ENCODE data around the gene CCBE1. TPM values are rescaled to one million over a fixed set of nuclear protein-coding genes. Genes with fewer than 3 reads are reported as not detected.

The CCBE1 gene
- total RNA-seq, 1 experiment from 2014 or later = not detected

DNA sequence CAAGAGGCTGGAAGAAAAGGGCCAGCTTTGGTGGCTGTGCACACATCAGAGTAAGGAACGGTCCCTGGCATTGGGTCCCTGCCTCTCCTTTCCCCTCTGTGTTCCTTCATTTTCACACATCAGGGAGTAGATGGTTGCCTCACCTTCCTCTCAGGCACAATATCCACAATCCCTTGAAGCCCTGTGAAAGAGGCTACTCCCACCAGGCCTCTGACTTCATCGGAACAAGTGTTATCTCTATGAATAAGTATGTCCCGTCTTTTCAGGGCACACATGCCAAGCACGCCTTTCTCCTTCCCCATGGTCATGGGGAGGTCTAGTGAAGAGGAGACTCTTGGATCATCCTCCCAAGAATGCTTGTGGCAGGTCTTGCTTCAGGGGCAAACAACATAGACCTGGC lies 277.0 kb downstream of the CCBE1 start:
- DNase-seq (ENCODE audit: low read depth) = no peak
- in situ Hi-C loops (cut with HindIII; ENCODE audit: low pct_unique_long_range_greater_than_20kb, low sequenced_read_pairs) = no loop called here

DNA sequence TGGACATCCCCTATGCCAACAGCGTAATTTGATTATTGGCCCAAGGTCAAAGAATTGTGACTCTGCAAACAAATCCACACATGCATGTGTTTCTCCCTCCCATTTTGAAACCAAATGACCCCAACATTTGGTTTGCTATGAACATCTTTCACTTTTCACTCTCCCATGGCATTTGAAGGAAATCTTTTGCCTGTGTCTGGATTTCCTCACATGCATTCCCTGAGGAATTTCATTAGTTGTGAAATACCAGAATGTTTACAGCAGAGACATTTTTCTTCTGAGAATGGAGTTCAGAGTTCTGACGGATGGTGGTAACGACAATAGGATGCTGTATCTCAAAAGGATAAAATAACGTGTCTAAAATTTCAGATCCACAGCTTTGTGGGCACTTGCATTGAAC lies 277.8 kb downstream of the CCBE1 start:
- in situ Hi-C loops (cut with HindIII; ENCODE audit: low pct_unique_long_range_greater_than_20kb, low sequenced_read_pairs) = no loop called here
- DNase-seq (ENCODE audit: low read depth) = no peak

DNA sequence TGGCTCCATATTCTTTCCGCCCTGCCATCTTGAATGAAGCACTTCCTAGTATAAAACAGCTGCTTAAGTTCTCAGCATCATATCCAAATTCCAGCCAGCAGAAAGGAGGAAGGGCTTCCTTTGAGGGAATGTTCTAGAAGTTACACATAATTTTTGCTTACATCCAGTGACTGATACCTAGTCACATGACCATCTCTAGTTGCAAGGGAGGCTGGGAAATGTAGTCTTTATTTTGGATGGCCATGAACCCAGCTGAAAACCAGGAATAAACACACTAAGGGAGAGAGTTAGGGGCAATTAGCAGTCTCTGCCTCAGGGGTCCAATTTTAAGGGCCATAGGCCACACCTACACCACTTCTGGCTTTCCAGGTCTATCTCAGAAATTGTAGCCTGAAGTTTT lies 280.4 kb downstream of the CCBE1 start:
- in situ Hi-C loops (cut with HindIII; ENCODE audit: low pct_unique_long_range_greater_than_20kb, low sequenced_read_pairs) = no loop called here
- DNase-seq (ENCODE audit: low read depth) = no peak

DNA sequence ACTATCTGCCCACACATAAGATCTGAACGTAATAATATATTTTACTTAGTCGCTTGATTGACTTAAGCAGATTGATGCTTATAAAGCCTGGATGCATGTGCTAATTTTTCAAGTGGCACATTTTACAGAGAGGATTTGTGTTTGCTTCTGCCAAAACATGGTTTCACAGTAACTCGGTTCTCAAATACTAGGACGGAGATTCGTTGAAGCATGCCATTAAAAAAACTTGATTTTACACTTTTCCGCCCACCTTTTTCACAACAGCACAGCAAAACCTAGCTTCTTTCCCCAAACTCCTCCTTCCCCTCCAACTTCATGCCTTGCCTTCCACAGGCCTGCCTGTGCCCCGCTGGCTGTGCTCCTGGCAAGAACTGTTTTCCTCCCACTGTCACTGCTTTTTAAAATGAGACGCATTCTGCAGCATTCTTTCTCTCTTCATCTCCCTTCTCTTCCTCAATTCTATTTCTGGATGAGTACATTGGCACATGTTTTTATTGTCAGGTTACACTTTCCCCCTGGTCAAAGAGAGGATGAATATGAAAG lies 283.0 kb downstream of the CCBE1 start:
- in situ Hi-C loops (cut with HindIII; ENCODE audit: low pct_unique_long_range_greater_than_20kb, low sequenced_read_pairs) = no loop called here
- DNase-seq (ENCODE audit: low read depth) = no peak

DNA sequence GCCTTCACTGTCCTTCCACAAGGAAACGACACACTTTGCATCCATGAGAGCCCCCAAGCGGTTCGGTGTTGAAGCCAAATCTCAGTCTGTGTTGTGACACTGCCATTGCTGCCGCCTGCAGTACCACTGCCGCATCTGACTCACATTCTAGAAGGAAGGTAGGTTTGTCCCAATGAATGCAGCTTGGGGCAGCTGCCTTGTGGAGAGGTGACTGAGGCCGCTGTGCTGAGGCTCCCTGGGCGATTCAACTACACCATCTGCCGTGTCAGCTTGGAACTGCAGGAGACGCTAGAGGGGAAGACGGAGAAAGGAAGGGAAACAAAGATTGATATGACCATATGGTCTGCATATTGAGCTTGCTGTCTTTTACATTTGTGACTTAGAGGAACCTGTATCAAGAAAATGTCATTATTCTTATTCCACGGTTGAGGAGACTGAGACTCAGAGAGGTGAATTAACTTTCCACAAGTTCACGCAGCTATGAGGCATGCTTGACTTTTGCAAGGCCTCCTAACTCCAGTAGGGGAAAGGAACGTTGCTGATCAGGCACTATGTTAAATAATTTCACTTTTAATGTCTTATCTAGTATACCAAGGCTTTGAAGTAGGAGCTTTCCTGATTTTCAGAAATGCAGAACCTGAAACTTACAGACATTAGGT lies 294.7 kb downstream of the CCBE1 start:
- in situ Hi-C loops (cut with HindIII; ENCODE audit: low pct_unique_long_range_greater_than_20kb, low sequenced_read_pairs) = no loop called here
- DNase-seq (ENCODE audit: low read depth) = peak; percentile 81

DNA sequence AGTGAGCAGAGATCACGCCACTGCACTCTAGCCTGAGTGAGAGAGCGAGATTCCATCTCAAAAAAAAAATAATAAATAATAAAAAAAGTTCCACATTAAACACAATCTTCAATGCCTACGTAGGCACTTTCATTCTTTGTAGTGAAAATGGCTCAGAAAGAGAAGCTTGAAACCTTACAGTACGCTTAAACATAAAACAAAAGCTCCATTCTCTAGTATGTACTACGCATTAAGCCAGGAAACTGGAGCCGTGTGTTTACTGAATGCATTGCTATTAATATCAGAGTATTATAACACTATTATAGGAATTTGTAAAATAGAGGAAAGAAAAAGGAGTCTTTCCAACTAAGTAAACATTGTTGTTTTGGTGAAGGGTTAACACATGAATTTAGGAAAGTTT lies 296.8 kb downstream of the CCBE1 start:
- no peak for DNase-seq (ENCODE audit: low read depth)
- in situ Hi-C loops (cut with HindIII; ENCODE audit: low pct_unique_long_range_greater_than_20kb, low sequenced_read_pairs) = no loop called here

DNA sequence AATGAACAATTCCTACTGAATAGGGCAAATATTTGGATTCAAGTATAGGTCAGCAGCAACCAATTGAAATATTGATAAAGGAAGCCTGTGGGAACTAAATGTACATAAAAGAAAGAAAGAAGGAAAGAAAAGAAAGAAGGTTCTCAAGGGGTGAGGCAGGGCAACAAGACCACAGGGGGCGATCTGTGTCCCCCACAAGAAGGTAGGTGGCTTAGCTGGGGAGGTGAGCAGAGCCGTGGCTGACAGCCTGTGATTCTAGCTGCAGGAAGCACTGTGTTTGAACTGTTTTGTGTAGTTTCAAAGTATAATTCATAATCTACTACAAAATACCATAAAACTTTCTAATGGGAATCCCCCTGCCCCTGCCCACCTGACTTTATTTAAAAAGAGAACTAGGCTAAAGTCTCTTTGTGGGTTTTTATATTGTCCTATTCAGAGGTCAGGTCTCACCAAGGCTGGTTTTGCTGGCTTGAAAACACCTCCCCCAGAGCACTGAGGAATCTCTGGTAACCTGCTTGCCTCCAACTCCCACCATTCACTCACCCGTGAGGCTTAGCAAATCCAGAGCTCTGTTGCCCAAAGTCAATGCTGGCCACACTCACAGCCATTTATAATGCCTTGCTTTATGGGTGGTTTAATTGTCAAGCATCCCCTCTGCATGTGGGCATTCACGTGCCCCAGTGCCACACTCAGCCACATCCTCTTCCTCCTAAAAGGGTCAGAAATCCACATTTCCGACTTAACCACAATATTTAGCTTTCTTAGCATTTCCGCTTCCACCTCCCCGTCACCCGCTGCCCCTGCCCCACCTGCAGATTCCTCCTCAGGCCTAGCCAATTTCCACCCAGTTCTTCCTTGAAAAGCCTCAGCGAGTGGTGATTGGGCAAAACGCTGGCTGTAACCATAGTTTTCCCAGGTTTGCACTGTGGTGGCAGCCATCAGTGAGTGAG lies 301.7 kb downstream of the CCBE1 start:
- no peak for DNase-seq (ENCODE audit: low read depth)

DNA sequence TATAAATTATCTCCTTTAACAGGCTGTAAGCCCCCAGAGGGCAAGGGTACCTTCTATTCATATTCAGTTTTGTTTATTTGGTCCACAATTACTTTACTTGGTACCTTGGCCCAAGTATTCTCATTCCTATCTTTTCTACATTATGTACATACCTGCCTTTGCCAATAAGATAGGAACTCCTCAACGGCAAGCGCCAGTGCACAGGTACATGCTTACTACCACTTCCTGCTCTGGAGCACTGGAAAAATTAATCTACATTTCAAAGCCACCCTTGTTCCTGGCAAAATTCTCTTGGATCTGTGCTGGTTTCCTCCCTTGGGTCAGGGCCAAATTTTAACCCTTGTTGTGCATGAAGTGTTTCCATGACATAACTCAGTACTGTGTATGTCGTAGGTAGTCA lies 303.8 kb downstream of the CCBE1 start:
- no peak for DNase-seq (ENCODE audit: low read depth)
- in situ Hi-C loops (cut with HindIII; ENCODE audit: low pct_unique_long_range_greater_than_20kb, low sequenced_read_pairs) = no loop called here

More for the DNA sequence above, 301.7 kb downstream of the CCBE1 start:
- in situ Hi-C loops (cut with HindIII; ENCODE audit: low pct_unique_long_range_greater_than_20kb, low sequenced_read_pairs) = no loop called here

DNA sequence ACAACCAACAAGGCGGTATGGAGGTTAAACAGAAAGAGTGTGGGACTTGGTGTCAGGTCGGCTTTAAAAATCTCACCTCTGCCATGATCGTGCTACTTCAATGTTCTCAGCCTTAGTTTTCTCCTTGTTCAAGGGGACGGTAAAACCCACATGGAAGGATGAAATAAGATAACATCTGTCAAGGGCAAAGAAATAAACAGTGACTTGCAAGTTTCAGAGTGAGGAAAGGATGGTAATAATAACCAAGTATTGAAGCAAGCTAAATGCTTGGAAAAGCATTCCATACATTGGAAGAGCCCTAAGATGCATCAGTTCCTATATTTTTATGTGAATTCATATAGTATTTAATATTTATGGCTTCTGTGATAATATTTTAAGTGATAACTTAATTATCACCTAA lies 308.4 kb downstream of the CCBE1 start:
- in situ Hi-C loops (cut with HindIII; ENCODE audit: low pct_unique_long_range_greater_than_20kb, low sequenced_read_pairs) = no loop called here
- DNase-seq (ENCODE audit: low read depth) = no peak

DNA sequence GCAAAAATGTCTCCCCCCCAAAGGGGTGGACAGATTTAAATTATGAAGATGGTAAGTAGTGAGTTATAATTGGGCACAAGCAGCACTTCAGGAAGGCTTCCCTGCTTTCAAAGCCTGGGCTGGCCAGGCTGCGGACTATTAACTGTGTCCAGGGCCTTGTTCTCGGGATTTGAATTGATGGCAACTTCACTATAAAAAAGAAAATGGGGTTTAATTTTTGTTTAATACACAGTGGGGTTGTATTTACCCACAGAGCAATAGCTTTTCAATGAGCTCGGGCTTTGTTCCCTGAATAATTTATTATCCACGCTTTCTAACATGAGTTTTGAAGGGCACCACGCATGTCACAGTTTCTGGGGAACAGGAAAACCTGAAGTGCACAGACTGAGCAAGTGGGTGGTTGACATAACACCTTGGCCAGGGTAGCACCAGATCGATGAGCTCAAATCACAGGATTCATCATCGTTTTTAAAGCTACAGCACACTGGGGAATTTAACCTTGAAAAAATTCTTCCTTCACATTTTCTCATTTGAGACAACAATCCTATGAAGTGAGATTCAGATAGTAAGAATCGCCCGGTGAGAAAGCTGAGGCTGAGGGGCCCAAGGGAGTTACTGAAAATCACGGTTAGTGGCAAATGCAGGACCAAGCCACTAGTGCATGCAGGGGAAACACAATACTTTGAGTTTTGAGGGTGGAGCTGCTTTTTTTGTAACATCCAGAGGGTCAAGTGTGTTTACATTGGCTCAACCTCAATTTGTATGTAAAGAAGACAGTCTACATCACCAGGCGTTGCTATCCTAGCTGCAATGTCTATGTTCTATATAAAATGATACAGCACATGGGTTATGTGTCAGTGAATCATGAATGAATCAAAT lies 309.3 kb downstream of the CCBE1 start:
- no peak for DNase-seq (ENCODE audit: low read depth)
- in situ Hi-C loops (cut with HindIII; ENCODE audit: low pct_unique_long_range_greater_than_20kb, low sequenced_read_pairs) = no loop called here

DNA sequence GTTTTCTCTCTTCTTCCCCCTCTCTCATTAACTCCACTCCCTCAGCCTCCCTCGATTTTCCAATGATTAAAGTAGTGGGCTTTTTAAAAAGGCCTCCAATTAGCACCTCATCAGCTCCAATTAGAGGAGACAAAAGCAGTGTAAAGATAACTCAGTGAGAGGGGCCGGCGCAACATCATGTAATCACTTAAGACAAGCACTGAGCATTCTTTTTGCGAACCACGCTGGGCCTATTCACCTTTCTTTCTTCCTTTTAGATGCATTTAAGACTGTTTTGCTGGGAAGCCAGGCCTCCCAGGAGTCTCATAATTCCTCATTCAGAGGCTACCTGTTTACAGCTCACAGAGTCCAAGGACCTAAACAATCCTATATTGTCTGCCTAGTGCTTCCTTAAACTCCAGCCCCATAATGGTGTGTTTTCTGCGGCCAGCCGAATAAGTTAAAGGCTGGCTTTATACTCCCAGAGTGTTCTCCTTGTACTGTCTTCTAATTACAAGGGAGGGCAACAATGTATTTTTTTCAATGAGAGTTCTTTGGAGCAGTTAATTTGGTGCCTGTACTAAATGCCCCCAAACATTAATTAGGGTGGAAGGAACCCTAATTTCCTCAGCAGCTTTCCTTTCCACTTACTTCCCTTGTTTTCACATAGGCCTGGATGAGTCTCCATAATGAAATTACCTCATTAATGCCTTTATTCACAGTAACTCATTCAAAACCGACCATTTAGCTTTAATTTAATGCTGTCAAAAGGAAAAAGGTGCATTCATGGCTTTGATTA lies 310.1 kb downstream of the CCBE1 start:
- DNase-seq (ENCODE audit: low read depth) = no peak
- in situ Hi-C loops (cut with HindIII; ENCODE audit: low pct_unique_long_range_greater_than_20kb, low sequenced_read_pairs) = no loop called here

DNA sequence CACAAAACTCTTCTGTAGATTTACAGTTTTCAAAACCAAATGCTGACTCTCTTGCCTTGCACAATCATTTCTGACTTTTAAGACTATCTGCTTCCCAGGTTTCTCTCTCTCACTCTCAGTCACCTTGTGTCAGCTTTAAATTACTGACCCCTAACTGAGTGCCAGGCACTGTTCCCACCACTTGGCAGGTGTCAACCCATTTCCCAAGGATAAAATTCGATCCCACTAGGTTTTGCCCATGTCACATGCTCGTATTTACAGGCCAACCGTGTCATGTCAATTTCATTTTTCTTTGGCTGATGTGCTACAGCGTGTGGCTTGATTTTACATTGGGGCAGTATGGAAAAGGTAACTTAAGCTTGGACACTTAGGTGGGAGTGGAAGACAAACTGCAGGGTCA lies 312.0 kb downstream of the CCBE1 start:
- DNase-seq (ENCODE audit: low read depth) = no peak
- in situ Hi-C loops (cut with HindIII; ENCODE audit: low pct_unique_long_range_greater_than_20kb, low sequenced_read_pairs) = no loop called here

DNA sequence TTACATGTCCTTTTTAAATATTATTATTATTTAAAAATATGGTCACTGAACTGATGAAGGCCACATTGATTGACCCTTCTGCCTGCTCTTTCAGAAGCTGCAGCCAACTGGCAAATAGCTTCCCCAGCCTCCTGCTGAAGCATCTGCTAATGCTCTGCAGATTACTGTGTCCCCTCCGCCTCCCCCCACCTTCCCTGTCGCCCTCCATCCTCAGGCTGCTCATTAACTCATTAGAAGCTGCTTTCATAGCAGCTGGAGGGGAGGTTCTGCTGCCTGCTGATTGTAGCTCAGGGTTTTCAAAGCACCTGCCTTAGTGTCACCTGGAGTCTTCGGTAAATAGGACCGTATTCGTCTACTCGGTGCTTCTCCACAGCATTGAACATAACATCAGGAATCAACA lies 313.4 kb downstream of the CCBE1 start:
- no peak for DNase-seq (ENCODE audit: low read depth)
- in situ Hi-C loops (cut with HindIII; ENCODE audit: low pct_unique_long_range_greater_than_20kb, low sequenced_read_pairs) = no loop called here

DNA sequence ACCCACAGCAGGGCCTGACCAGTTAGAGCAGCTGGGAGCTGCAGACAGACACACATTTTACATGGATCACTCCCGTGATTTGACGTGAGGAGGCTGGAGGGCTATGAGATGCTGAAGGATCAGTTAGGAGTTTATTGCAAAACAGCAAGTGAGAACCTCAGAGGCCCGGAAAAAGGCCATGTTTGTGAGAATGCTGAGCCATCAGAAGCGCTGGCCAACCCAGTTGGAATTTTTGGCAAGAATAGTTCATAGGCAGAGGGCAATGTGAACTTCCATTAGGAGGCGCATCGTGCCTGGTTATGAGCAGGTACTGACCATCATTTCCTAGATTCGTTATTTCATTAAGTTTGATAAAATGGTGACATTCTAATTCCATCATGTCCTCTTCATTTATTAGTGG lies 314.8 kb downstream of the CCBE1 start:
- DNase-seq (ENCODE audit: low read depth) = no peak
- in situ Hi-C loops (cut with HindIII; ENCODE audit: low pct_unique_long_range_greater_than_20kb, low sequenced_read_pairs) = no loop called here

DNA sequence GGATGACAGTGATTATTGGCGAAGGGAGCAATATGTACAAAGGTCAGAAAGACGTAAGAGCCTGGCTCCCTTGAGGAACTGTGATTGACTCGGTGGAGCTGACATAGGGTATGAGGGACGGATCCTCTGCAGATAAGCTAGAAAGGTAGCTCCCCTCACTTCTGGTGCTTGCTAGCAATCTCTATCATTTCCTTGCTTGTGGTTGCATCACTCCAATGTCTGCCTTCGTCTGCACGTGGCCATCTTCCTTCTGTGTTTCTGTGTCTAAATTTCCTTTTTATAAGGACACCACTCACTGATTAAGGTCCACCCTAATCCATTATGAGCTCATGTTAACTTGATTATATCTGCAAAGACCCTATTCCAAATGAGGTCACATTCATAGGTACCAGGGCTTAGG lies 315.3 kb downstream of the CCBE1 start:
- in situ Hi-C loops (cut with HindIII; ENCODE audit: low pct_unique_long_range_greater_than_20kb, low sequenced_read_pairs) = no loop called here
- no peak for DNase-seq (ENCODE audit: low read depth)
